Cardiac fibroblast (primary cell): ENCODE data around the gene HMGB2.

Experiments used
- DNase-seq, 2 donors: peaks; one replicate each; pipeline versions ENCODE4 v3.0.0 to v3.0.0-alpha.2; 2010; ENCODE audit warnings: low read depth in 2 of 2
- H3K4me3 ChIP-seq, 2 donors: replicated peaks in 1 of 2; 1 replicate in 1 of 2; 2 replicates in 1 of 2; pipeline ENCODE4 v1.5.1; 2011; ENCODE audit warnings: low read depth in 2 of 2, low read length in 2 of 2, mild to moderate bottlenecking in 2 of 2, moderate library complexity in 1 of 2
- TF ChIP-seq, protein P1 (sequence below): IDR thresholded peaks from one replicate; pipeline ENCODE4 v1.5.1; 2011; ENCODE audit warnings: low read depth, mild to moderate bottlenecking, low read length, inconsistent platforms

Gene HMGB2

DNA sequence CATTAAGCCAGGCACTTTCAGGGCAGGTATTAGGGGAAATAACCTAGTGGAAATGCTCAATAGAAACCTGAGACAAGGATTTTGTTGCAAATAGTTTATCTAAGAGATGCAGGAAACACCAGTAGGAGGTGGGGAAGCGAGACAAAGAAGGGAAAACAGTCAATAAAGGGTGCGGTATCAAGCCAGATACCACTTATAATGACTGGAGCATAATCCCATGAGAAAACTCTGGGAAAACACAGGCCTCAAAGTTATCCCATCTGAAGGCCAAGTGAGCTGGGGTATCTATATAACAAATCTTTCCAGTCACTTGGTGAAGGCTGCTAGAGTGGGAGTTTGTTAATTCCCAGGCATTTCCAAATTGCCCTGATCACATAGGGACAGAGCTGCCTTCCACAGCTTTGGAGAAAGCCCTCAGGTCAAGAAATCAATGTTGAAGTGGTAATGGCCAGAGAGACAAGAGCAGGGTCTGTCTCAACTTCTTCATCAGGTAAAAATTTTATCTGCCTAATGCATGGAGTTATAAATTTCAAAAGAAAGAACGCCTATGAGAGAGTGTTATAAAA, 9.8 kb upstream of the HMGB2 start:
- TF ChIP-seq, protein P1, sequence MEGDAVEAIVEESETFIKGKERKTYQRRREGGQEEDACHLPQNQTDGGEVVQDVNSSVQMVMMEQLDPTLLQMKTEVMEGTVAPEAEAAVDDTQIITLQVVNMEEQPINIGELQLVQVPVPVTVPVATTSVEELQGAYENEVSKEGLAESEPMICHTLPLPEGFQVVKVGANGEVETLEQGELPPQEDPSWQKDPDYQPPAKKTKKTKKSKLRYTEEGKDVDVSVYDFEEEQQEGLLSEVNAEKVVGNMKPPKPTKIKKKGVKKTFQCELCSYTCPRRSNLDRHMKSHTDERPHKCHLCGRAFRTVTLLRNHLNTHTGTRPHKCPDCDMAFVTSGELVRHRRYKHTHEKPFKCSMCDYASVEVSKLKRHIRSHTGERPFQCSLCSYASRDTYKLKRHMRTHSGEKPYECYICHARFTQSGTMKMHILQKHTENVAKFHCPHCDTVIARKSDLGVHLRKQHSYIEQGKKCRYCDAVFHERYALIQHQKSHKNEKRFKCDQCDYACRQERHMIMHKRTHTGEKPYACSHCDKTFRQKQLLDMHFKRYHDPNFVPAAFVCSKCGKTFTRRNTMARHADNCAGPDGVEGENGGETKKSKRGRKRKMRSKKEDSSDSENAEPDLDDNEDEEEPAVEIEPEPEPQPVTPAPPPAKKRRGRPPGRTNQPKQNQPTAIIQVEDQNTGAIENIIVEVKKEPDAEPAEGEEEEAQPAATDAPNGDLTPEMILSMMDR = no peak
- no peak for DNase-seq

DNA sequence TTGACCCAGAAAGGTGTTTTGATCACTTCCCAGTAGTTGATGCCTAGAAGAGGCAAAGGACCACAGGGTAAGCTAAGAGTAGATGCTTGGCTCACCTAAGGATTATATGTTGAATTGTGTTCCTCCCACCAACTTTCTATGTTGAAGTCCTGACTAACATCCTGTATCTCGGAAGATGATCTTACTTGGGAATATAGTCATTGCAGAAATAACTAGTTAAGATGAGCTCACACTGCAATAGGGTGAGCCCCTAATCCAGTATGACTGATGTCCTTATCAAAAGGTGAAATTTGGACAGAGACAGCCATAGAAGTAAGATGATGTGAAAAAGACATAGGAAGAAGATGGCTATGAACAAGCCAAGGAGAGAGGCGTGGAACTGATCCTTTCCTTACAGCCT, 3.3 kb upstream of the HMGB2 start:
- H3K4me3 ChIP-seq = no peak overlapping the region
- DNase-seq = no peak
- TF ChIP-seq, protein P1 = no peak

More for the DNA sequence above, 9.8 kb upstream of the HMGB2 start:
- no peak overlapping the region for H3K4me3 ChIP-seq

- H3K4me3 ChIP-seq = peak overlapping the region; percentile 69 to 84
- TF ChIP-seq, protein P1 = no peak
- peak; percentile 86 to 90 for DNase-seq
These were observed 964 bp upstream of the HMGB2 start for GRCh38 chr4:173334891-173335752.

DNA sequence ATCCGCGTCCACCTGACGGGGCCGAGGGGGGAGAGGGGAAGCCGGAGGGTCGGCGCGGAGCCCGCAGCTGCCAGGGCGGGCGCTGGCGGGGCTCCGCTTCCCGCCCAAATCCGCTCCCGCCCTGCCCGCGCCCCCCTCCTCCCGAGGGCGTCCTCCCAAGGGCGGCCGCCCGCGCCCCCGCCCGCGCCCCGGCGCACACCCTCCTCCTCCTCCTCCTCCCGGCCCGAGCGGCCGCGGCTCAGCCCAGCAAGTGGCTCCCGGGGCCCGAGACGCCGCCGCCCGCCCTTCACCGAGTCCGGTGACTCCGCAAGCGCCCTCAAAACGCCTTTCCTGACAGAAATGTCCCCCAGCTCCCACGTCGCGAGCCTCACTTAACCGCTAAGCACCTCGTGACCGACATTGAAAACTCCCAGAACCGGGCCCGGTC, 487 bp downstream of the HMGB2 start:
- TF ChIP-seq, protein P1 = no peak
- peak overlapping the region; percentile 94 to 100 for H3K4me3 ChIP-seq
- DNase-seq = peak in 1 of 2 donors; percentile 49

GRCh38 chr4:173332963-173333657, 1.0 kb downstream of the HMGB2 start:
- peak; percentile 10 to 22 for DNase-seq
- TF ChIP-seq, protein P1 = no peak
- H3K4me3 ChIP-seq = peak overlapping the region; percentile 94 to 100

DNA sequence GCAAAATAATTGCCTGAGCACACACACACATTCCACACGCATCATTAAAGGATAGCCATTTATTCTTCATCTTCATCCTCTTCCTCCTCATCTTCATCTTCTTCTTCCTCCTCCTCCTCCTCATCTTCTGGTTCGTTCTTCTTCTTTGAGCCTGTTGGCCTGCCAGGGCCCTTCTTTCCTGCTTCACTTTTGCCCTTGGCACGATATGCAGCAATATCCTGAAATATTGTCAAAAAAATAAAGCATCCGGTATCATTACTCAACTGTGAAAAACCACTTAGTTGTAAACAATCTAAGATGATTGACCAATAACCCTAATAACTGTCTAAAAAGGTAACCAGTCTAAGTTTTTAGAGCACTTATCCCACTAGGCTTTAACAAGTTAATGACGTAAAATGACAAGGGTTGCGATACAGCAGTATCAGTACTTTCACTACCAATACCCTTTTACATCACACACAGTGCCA, 2.1 kb downstream of the HMGB2 start:
- peak; percentile 27 to 53 for DNase-seq
- peak overlapping the region; percentile 94 to 100 for H3K4me3 ChIP-seq
- TF ChIP-seq, protein P1 = no peak
